PC-3 (cell line): ENCODE results near the gene NDFIP2. TPM values are rescaled to one million over a fixed set of nuclear protein-coding genes. Genes with fewer than 3 reads are reported as not detected.

Source experiments
- ATAC-seq: fragments of 200-7000 bp; cut with Tn5 transposase; 2 replicates; pipeline ENCODE4 v1.9.1; 2020; ENCODE audit warnings: mild to moderate bottlenecking, moderate library complexity
- BruUV-seq: library from RNA; stranded (reverse); fragments of 400-500 nt; replicated peaks from 2 replicates; lab custom pipeline; 2021; lab: Mats Ljungman, UMichigan
- CTCF ChIA-PET: fragments of 300-600 bp; sonication (Branson Sonifier 250); formaldehyde crosslinking; loops from one replicate; lab custom pipeline; 2022; ENCODE audit warnings: antibody characterized with exemption; lab: Charles Lee
- POLR2A ChIA-PET: fragments of 300-600 bp; sonication (Branson Sonifier 250); formaldehyde crosslinking; loops from one replicate; lab custom pipeline; 2022; ENCODE audit warnings: antibody characterized with exemption; ENCODE audit not compliant: unreplicated experiment; lab: Charles Lee
- DNase-seq: peaks from one replicate; pipeline ENCODE4 v3.0.0-alpha.2; 2015
- H2AFZ ChIP-seq: fragments of 300-600 bp; sonication (generic); 2 replicates; pipeline ENCODE4 v1.6.0; 2016; ENCODE audit warnings: antibody characterized with exemption, low read length
- H3F3A ChIP-seq: fragments of 300-600 bp; sonication (generic); one replicate; pipeline ENCODE4 v1.6.0; 2017; ENCODE audit warnings: antibody characterized with exemption, low read length, control low read depth, mild to moderate bottlenecking; ENCODE audit not compliant: unreplicated experiment
- H3K27ac ChIP-seq: fragments of 300-600 bp; sonication (generic); 2 replicates; pipeline ENCODE4 v1.5.1; 2016; ENCODE audit warnings: mild to moderate bottlenecking, low read length
- H3K27me3 ChIP-seq: fragments of 300-600 bp; sonication (generic); 2 replicates; pipeline ENCODE4 v1.6.1; 2016; ENCODE audit warnings: low read length, mixed read lengths
- H3K36me3 ChIP-seq: fragments of 300-600 bp; sonication (generic); 2 replicates; pipeline ENCODE4 v1.6.1; 2016; ENCODE audit warnings: low read depth, mixed run types, low read length, mixed read lengths
- H3K4me1 ChIP-seq: fragments of 300-600 bp; sonication (generic); 2 replicates; pipeline ENCODE4 v1.5.1; 2016; ENCODE audit warnings: low read length; ENCODE audit not compliant: insufficient read depth
- H3K4me2 ChIP-seq: fragments of 300-600 bp; sonication (generic); 2 replicates; pipeline ENCODE4 v1.6.0; 2016; ENCODE audit warnings: low read length
- H3K4me3 ChIP-seq: fragments of 300-600 bp; sonication (generic); 2 replicates; pipeline ENCODE4 v1.5.1; 2016; ENCODE audit warnings: mild to moderate bottlenecking, low read length, mixed read lengths
- H3K79me2 ChIP-seq: fragments of 300-600 bp; sonication (generic); 2 replicates; pipeline ENCODE4 v1.6.1; 2017; ENCODE audit warnings: low read length, mixed read lengths
- H3K9ac ChIP-seq: fragments of 300-600 bp; sonication (generic); 2 replicates; pipeline ENCODE4 v1.6.0; 2016; ENCODE audit warnings: mild to moderate bottlenecking, low read length
- H3K9me2 ChIP-seq: fragments of 300-600 bp; sonication (generic); replicated peaks from 2 replicates; pipeline ENCODE4 v1.6.1; 2016; ENCODE audit warnings: mixed run types, low read length, mixed read lengths
- H3K9me3 ChIP-seq: fragments of 300-600 bp; sonication (generic); 2 replicates; pipeline ENCODE4 v1.6.1; 2016; ENCODE audit warnings: low read length, mixed read lengths
- H4K20me1 ChIP-seq: fragments of 300-600 bp; sonication (generic); 2 replicates; pipeline ENCODE4 v1.6.1; 2016; ENCODE audit warnings: low read length, mixed read lengths
- EZH2 ChIP-seq: fragments of 300-600 bp; sonication (generic); IDR thresholded peaks from one replicate; pipeline ENCODE4 v1.6.1; 2017; ENCODE audit warnings: antibody characterized with exemption, mild to moderate bottlenecking, low read length; ENCODE audit not compliant: unreplicated experiment
- EZH2phosphoT487 ChIP-seq: fragments of 300-600 bp; sonication (generic); IDR thresholded peaks from 2 replicates; pipeline ENCODE4 v1.6.1; 2018; ENCODE audit warnings: mild to moderate bottlenecking, antibody characterized with exemption, low read length, borderline replicate concordance
- intact Hi-C: fragments of 100-400 bp; cut with micrococcal nuclease; formaldehyde crosslinking; loops from 2 replicates; pipeline ENCODE4 v1.9.0; 2023
- total RNA-seq: library from RNA; depleted of rRNA; stranded (reverse); fragments of >200 nt; gene quantifications from 2 replicates; pipeline ENCODE4 v1.2.3, GENCODE V29; 2014
- TF ChIP-seq, protein P1 (sequence below): fragments of 300-600 bp; sonication (generic); conservative IDR thresholded peaks from 2 replicates; pipeline ENCODE4 v1.5.1; 2017; ENCODE audit warnings: antibody characterized with exemption, low read depth, mild to moderate bottlenecking, low read length

The NDFIP2 gene
- total RNA-seq, 1 experiment from 2014 or later, result 19.5 TPM

DNA sequence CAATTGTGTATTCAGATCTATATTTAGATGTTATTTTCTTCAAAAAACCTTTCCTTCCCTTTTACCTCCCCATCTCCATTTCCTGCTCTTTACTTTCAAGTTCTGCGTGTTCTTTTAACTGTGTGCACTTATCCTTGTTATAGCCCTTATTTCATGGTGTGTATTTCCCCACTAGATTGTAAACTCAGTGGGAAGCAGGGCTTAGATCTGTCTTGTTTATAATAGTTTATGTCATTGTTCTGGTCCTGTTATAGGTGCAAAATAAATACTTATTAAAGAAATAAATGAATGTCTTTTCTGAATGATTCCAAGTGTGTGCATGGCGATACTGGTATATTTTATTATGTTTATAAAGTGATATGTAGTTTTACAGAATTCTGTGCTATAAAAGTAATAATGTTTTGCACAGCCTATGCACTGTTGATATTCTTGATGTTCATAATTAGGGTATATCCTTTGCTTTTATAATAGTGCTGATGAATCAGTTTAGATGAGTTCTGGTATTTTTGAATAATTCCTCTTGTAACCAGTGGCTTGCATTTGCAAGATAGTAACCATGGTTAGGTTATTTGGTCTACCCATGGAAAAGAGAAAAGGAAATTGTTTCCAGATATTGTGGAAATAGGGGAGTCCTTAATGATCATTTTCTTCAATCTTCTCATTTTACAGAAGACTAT lies 12.1 kb downstream of the NDFIP2 start:
- TF ChIP-seq EZH2 (no peak), EZH2phosphoT487 (no peak)
- TF ChIP-seq, protein P1, sequence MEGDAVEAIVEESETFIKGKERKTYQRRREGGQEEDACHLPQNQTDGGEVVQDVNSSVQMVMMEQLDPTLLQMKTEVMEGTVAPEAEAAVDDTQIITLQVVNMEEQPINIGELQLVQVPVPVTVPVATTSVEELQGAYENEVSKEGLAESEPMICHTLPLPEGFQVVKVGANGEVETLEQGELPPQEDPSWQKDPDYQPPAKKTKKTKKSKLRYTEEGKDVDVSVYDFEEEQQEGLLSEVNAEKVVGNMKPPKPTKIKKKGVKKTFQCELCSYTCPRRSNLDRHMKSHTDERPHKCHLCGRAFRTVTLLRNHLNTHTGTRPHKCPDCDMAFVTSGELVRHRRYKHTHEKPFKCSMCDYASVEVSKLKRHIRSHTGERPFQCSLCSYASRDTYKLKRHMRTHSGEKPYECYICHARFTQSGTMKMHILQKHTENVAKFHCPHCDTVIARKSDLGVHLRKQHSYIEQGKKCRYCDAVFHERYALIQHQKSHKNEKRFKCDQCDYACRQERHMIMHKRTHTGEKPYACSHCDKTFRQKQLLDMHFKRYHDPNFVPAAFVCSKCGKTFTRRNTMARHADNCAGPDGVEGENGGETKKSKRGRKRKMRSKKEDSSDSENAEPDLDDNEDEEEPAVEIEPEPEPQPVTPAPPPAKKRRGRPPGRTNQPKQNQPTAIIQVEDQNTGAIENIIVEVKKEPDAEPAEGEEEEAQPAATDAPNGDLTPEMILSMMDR, result no peak
- H4K20me1 ChIP-seq, result 0 out of 2 replicates have a peak, but pooled peaks cover 7% of the 10 kb centered on the region
- ATAC-seq (no peak), DNase-seq (no peak)
- no peaks in the 10 kb centered on the region; the same call in 1 of the 2 replicates for H3K36me3 ChIP-seq
- no peaks in the 10 kb centered on the region for H3K27me3 ChIP-seq
- H3K9me3 ChIP-seq, result no peaks in the 10 kb centered on the region
- no peak overlapping the region for H2AFZ ChIP-seq
- POLR2A ChIA-PET, result no interaction called here
- intact Hi-C loops, result no loop called here
- H3K79me2 ChIP-seq, result peaks cover 98% of the 10 kb centered on the region
- no peaks in the 10 kb centered on the region for H3K9me2 ChIP-seq
- no peak overlapping the region for H3K4me2 ChIP-seq
- CTCF ChIA-PET, result no interaction called here
- BruUV-seq, result no TSS peak
- H3K9ac ChIP-seq, result no peak overlapping the region
- H3F3A ChIP-seq, result no peaks in the 10 kb centered on the region
- peaks cover 23% of the 10 kb centered on the region for H3K4me1 ChIP-seq
- H3K4me3 ChIP-seq, result no peak overlapping the region
- H3K27ac ChIP-seq, result no peak overlapping the region

DNA sequence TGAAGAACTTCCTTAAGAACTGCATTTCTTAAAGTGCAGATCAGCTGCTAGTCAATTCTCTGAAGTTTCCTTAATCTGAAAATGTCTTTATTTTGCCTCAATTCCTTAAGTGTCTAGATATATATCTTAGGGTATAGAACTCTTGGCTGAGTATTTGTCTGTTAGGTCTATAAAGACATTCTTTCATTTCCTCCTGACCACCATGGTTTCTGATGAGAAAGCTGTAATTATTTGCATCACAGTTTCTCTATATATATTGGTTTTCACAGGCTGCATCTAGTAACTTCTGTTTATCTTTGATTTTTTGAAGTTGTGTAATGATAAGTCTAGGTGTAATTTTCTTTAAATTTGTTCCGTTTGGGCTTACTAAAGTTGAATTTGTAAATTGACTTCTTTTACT lies 15.2 kb downstream of the NDFIP2 start:
- H3K9me3 ChIP-seq, result 0 out of 2 replicates have a peak, but pooled peaks cover 8% of the 10 kb centered on the region
- H3K9ac ChIP-seq, result no peak overlapping the region
- POLR2A ChIA-PET, result no interaction called here
- ATAC-seq, result no peak
- no peaks in the 10 kb centered on the region for H3K9me2 ChIP-seq
- H2AFZ ChIP-seq, result no peak overlapping the region
- CTCF ChIA-PET, result no interaction called here
- H3K27me3 ChIP-seq, result no peaks in the 10 kb centered on the region
- peaks cover 10% of the 10 kb centered on the region; the same call in 1 of the 2 replicates for H3K36me3 ChIP-seq
- intact Hi-C loops, result no loop called here
- no peak overlapping the region for H3K4me3 ChIP-seq
- no peak overlapping the region for H3K27ac ChIP-seq
- no TSS peak for BruUV-seq
- no peak for DNase-seq
- H3K4me2 ChIP-seq, result no peak overlapping the region
- H3F3A ChIP-seq, result no peaks in the 10 kb centered on the region
- H3K4me1 ChIP-seq, result peaks cover 17% of the 10 kb centered on the region
- H4K20me1 ChIP-seq, result 0 out of 2 replicates have a peak, but pooled peaks cover 7% of the 10 kb centered on the region
- peaks cover 96% of the 10 kb centered on the region for H3K79me2 ChIP-seq
- TF ChIP-seq EZH2, result no peak
- no peak for TF ChIP-seq EZH2phosphoT487
- TF ChIP-seq, protein P1, result no peak

DNA sequence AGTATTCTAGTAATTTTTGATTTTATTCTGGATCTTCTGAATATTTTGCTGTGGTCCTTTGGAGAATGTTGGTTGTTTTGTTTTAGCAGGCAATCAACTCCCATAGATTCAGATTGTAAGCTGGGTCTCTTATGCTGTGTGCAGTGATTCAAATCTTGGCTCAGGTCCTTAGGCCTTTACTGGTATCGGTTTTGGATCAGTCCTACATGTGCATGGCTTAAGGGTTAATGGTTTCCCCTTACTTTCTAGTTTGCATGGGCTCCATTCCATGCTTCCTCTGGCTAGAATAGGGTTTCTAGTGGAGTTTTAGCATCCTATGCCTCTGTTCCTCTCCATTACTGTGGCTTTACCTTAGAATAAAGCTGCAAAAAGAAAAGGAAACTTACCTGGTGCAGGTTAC lies 16.1 kb downstream of the NDFIP2 start:
- intact Hi-C loops, result no loop called here
- H4K20me1 ChIP-seq, result 0 out of 2 replicates have a peak, but pooled peaks cover 7% of the 10 kb centered on the region
- H3K4me3 ChIP-seq, result no peak overlapping the region
- H3K27ac ChIP-seq, result no peak overlapping the region
- peaks cover 10% of the 10 kb centered on the region; the same call in 1 of the 2 replicates for H3K36me3 ChIP-seq
- no TSS peak for BruUV-seq
- peaks cover 8% of the 10 kb centered on the region for H3K4me1 ChIP-seq
- no peak overlapping the region for H3K4me2 ChIP-seq
- no peaks in the 10 kb centered on the region for H3K27me3 ChIP-seq
- DNase-seq (no peak), ATAC-seq (no peak)
- peaks cover 96% of the 10 kb centered on the region for H3K79me2 ChIP-seq
- H3F3A ChIP-seq, result no peaks in the 10 kb centered on the region
- H2AFZ ChIP-seq, result no peak overlapping the region
- 0 out of 2 replicates have a peak, but pooled peaks cover 8% of the 10 kb centered on the region for H3K9me3 ChIP-seq
- CTCF ChIA-PET, result no interaction called here
- POLR2A ChIA-PET, result no interaction called here
- no peaks in the 10 kb centered on the region for H3K9me2 ChIP-seq
- H3K9ac ChIP-seq, result no peak overlapping the region
- TF ChIP-seq EZH2phosphoT487 (no peak), EZH2 (no peak)
- TF ChIP-seq, protein P1, result no peak
